ENCODE results near the gene PEX3.

DNA sequence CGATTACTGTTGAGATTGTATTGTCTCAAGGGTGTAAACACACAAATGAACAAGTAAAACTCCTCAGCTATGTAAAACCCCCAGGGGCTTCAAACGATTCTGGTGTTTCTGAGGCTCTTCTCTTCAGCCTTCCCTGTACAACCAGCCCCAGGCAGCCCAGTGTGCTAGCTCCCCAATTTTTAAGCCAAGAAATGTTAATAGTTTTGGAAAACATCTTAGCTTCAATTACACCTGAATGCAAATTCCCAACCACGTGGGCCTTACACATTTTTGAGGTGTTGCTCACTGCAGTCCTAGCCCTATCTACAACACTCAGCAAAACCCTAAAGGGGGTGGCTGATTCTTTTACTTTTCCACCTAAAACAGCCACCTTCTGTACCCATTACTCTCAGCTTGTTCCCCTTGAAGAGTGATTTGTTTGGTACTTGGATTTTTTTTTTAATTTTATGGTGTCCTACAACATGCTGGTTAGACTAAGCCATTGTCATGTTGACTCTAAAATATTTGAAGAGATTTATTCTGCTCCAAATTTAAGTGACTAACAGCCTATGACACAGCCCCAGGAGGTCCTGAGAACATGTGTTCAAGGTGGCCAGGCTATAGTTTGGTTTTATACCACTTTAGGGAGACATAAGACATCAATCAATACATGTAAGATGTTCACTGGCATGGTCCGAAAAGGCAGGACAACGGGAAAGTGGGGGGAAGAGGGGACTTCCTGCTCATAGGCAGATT lies 48.8 kb upstream of the PEX3 start:
- TF ChIP-seq GATA3 (IDR thresholded peaks at IDR 0.05; ENCODE audit: low read depth, low read length) (no peak), GATA2 (IDR thresholded peaks at IDR 0.05; ENCODE audit: low read depth, low read length) (no peak)
